Endodermal cell (in vitro differentiated cells): ENCODE results near the gene PVALEF. TPM values are rescaled to one million over a fixed set of nuclear protein-coding genes. Genes with fewer than 3 reads are reported as not detected.
A peak's percentile ranks its signal among the peaks of the same experiment; 100 is the strongest.

Experiments used
- DNase-seq: peaks from one replicate; pipeline ENCODE4 v3.0.0-alpha.2; 2017
- H3K27ac ChIP-seq: 2 replicates; pipeline ENCODE4 v1.5.1; 2013; ENCODE audit warnings: mild to moderate bottlenecking, low read depth, low read length, moderate library complexity
- H3K27me3 ChIP-seq: 2 replicates; pipeline ENCODE4 v1.6.1; 2013; ENCODE audit warnings: mild to moderate bottlenecking, low read length, moderate library complexity; ENCODE audit not compliant: insufficient read depth, control insufficient read depth, poor library complexity, severe bottlenecking
- H3K36me3 ChIP-seq: 2 replicates; pipeline ENCODE4 v1.7.0; 2013; ENCODE audit warnings: mild to moderate bottlenecking, low read length, moderate library complexity; ENCODE audit not compliant: control insufficient read depth, insufficient read depth
- H3K4me1 ChIP-seq: one replicate; pipeline ENCODE4 v1.7.0; 2013; ENCODE audit warnings: low read length; ENCODE audit not compliant: control insufficient read depth, insufficient read depth
- H3K4me3 ChIP-seq: 2 replicates; pipeline ENCODE4 v1.5.1; 2013; ENCODE audit warnings: mild to moderate bottlenecking, low read length, moderate library complexity
- H3K9ac ChIP-seq: 2 replicates; pipeline ENCODE4 v1.6.1; 2013; ENCODE audit warnings: mild to moderate bottlenecking, low read length, moderate library complexity; ENCODE audit not compliant: poor library complexity, severe bottlenecking; ENCODE audit errors: extremely low read depth
- H3K9me3 ChIP-seq: 2 replicates; pipeline ENCODE4 v1.6.1; 2013; ENCODE audit warnings: mild to moderate bottlenecking, low read length, moderate library complexity; ENCODE audit not compliant: control insufficient read depth
- H3K27ac Mint-ChIP-seq: 2 replicates; pipeline ENCODE4 v1.8.0; 2020; ENCODE audit warnings: mixed read lengths
- H3K27me3 Mint-ChIP-seq: 2 replicates; pipeline ENCODE4 v1.8.0; 2021; ENCODE audit warnings: mild to moderate bottlenecking, mixed read lengths; ENCODE audit not compliant: insufficient read depth
- H3K36me3 Mint-ChIP-seq: 2 replicates; pipeline ENCODE4 v1.8.0; 2020; ENCODE audit warnings: low read depth, mixed read lengths
- H3K4me1 Mint-ChIP-seq: 2 replicates; pipeline ENCODE4 v1.8.0; 2020; ENCODE audit warnings: mixed read lengths
- H3K4me3 Mint-ChIP-seq: 2 replicates; pipeline ENCODE4 v1.8.0; 2020; ENCODE audit warnings: mild to moderate bottlenecking, moderate library complexity, mixed read lengths
- H3K9me3 Mint-ChIP-seq: 2 replicates; pipeline ENCODE4 v1.8.0; 2020; ENCODE audit warnings: mild to moderate bottlenecking, mixed read lengths
- CTCF ChIP-seq: fragments of 200-600 bp; sonication (generic); conservative IDR thresholded peaks from 2 replicates; pipeline ENCODE4 v1.5.0; 2021; ENCODE audit warnings: antibody characterized with exemption, mild to moderate bottlenecking
- WGBS, 2 experiments: methylation state at CpG; one replicate each; pipeline versions ENCODE4 v1.1.5 to v1.1.7; 2013; ENCODE audit warnings: missing lambda C conversion rate in 2 of 2, mixed read lengths in 1 of 2; ENCODE audit not compliant: insufficient coverage in 1 of 2, insufficient read length in 1 of 2; 5-methylcytosine and 5-hydroxymethylcytosine counted together
- total RNA-seq, 2 donors: library from RNA; stranded (reverse); fragmentation: NEBNext Ultra II Directional in 1 of 2; extraction: Animal tissue kit (Norgen Biotek cat#: 25700) in 1 of 2; gene quantifications; 2 replicates in 1 of 2; 3 replicates in 1 of 2; pipeline ENCODE4 v1.2.1, GENCODE V29; 2021

PVALEF gene
- total RNA-seq, 2 donors from 2014 or later = not detected

GRCh38 chr17:81140018-81140417 is 25.3 kb upstream of the PVALEF start:
- H3K27ac Mint-ChIP-seq = no peak overlapping the region
- H3K27me3 ChIP-seq = no peaks in the 10 kb centered on the region
- H3K4me3 ChIP-seq = no peak overlapping the region
- H3K9me3 ChIP-seq = no peaks in the 10 kb centered on the region
- H3K36me3 ChIP-seq = no peaks in the 10 kb centered on the region
- no peak overlapping the region for H3K9ac ChIP-seq
- H3K27me3 Mint-ChIP-seq = no peaks in the 10 kb centered on the region
- no peak overlapping the region for H3K4me3 Mint-ChIP-seq
- H3K9me3 Mint-ChIP-seq = peaks cover 8% of the 10 kb centered on the region
- no peak for TF ChIP-seq CTCF
- H3K27ac ChIP-seq = no peak overlapping the region
- DNase-seq = no peak
- WGBS, 2 experiments = 88 to 93% methylated on average over 4 to 7 of the region's 8 CpGs
- no peaks in the 10 kb centered on the region for H3K36me3 Mint-ChIP-seq
- no peaks in the 10 kb centered on the region for H3K4me1 Mint-ChIP-seq
- H3K4me1 ChIP-seq = no peaks in the 10 kb centered on the region

GRCh38 chr17:81140695-81141094 is 24.6 kb upstream of the PVALEF start:
- no peak overlapping the region for H3K27ac ChIP-seq
- H3K36me3 ChIP-seq = no peaks in the 10 kb centered on the region
- Mint-ChIP-seq H3K4me1 (no peaks in the 10 kb centered on the region), H3K36me3 (no peaks in the 10 kb centered on the region), H3K27me3 (no peaks in the 10 kb centered on the region), H3K27ac (no peak overlapping the region), H3K9me3 (peaks cover 8% of the 10 kb centered on the region), H3K4me3 (no peak overlapping the region)
- no peak for TF ChIP-seq CTCF
- no peak for DNase-seq
- WGBS, 2 experiments = 93 to 95% methylated on average over 10 to 37 of the region's 37 CpGs
- H3K9me3 ChIP-seq = no peaks in the 10 kb centered on the region
- no peaks in the 10 kb centered on the region for H3K27me3 ChIP-seq
- H3K9ac ChIP-seq = no peak overlapping the region
- H3K4me3 ChIP-seq = no peak overlapping the region
- H3K4me1 ChIP-seq = no peaks in the 10 kb centered on the region

GRCh38 chr17:81142301-81143199 is 22.8 kb upstream of the PVALEF start:
- H3K27me3 ChIP-seq = no peaks in the 10 kb centered on the region
- H3K27ac ChIP-seq = no peak overlapping the region
- peak; percentile 95 for DNase-seq
- peak; percentile 79 for TF ChIP-seq CTCF
- Mint-ChIP-seq H3K9me3 (peaks cover 8% of the 10 kb centered on the region), H3K4me1 (no peaks in the 10 kb centered on the region), H3K27ac (no peak overlapping the region), H3K36me3 (no peaks in the 10 kb centered on the region), H3K4me3 (no peak overlapping the region), H3K27me3 (no peaks in the 10 kb centered on the region)
- no peaks in the 10 kb centered on the region for H3K4me1 ChIP-seq
- no peaks in the 10 kb centered on the region for H3K9me3 ChIP-seq
- no peaks in the 10 kb centered on the region for H3K36me3 ChIP-seq
- no peak overlapping the region for H3K9ac ChIP-seq
- WGBS, 2 experiments = 55 to 74% methylated on average over 10 to 25 of the region's 25 CpGs
- no peak overlapping the region for H3K4me3 ChIP-seq
